Myocyte (in vitro differentiated cells): Measurements from ENCODE around the gene ANKS1B. TPM values are rescaled to one million over a fixed set of nuclear protein-coding genes. Genes with fewer than 3 reads are reported as not detected.

Source experiments
- DNase-seq: peaks from one replicate; pipeline ENCODE4 v3.0.0-alpha.2; 2012; ENCODE audit warnings: low read depth
- total RNA-seq: library from RNA; depleted of rRNA; stranded (reverse); fragments of >200 nt; gene quantifications from 2 replicates; pipeline ENCODE4 v1.2.3, GENCODE V29; 2014

Gene ANKS1B
- total RNA-seq, 1 donor from 2014 or later, result 1.5 TPM

GRCh38 chr12:99092100-99092851 is 892.5 kb downstream of the ANKS1B start:
- no peak for DNase-seq

DNA sequence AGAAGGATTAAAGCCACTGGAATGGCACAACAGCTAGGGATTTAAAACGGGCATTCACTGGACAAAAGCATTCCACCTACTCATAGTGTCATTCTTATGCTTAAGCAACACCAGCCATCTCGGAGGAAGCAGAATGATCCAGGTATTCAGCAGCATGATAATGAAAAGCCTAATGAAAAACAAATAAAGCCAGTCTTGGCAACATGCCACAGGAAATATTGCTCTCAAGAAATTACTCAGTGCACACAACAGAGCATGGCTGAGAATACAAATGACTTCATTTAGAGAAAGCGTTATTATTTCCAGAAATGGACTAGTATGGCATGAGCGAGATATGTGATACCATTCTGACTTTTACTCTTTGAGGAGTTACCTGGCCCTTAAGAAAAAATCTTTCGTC is 897.5 kb downstream of the ANKS1B start:
- DNase-seq, result peak; percentile 6

DNA sequence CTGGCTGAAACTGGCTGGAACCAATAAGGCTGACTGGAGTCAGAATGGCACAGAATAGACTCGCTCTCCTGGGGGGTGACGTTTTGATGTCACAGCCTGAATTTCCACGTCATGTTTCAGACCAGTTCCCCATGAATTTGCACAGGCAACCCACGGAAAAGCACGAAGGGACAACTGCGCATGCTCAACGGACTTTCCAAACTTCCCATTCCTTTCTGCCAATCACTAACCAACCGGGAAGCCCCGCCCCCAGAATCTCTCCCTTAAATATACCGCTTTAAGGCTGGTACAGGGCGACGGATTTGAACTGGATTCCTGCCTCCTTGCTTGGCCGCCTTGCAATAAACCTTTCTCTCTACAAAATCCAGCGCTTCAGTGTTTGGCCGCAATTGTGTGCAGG is 904.9 kb downstream of the ANKS1B start:
- DNase-seq, result no peak

GRCh38 chr12:99068993-99069747 is 915.6 kb downstream of the ANKS1B start:
- DNase-seq, result no peak

DNA sequence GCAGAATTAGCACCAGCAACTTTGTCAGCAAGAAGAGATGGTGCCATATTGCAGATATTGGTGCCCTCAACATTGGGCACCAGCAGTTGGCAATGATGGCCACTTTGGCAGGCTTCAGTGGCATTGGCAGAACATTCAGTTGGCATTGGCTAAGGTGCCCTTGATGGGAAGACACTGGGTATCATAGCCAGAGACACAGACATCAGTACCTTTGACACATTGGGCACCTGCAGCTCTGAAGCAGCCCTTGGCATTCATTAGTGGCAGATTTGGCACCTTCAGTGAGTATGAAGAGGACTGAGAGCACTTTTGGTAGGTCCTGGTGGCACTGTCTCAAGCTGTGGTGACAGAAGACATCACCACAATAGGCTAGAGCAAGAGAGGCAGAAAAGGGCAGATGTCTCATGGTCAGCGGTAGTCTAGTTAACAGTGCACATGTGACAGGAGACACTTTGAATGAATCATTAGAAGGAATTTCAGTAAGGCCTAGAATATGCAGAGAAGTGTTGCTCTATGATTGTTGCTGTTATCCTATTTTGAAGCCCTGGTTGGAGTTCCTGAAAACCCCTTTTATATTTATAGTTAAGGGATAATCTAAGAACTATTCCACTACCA is 917.5 kb downstream of the ANKS1B start:
- DNase-seq, result no peak

DNA sequence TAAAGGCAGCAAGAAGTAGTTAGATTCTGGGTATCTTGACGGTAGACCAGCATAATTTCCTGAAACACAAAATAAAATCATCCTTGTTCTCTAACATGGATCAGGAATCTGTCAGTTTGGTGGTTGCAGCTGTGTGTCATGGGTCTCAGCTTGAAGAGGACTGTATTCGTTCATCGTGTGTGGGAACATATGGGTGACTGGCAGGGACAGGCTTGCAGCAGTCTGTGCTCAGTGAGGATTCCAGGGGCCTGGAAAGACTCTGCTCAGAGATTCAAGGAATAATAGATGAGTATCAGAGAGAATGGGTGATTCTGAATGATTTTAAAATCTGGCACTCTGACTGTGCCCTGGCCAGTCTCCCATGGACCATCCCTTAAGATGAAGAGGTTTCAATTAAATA is 918.0 kb downstream of the ANKS1B start:
- DNase-seq, result no peak

- DNase-seq, result no peak
Observed at GRCh38 chr12:99063182-99063581, 921.6 kb downstream of the ANKS1B start.

- peak; percentile 51 for DNase-seq
Observed at GRCh38 chr12:99059824-99060511, 924.8 kb downstream of the ANKS1B start.

DNA sequence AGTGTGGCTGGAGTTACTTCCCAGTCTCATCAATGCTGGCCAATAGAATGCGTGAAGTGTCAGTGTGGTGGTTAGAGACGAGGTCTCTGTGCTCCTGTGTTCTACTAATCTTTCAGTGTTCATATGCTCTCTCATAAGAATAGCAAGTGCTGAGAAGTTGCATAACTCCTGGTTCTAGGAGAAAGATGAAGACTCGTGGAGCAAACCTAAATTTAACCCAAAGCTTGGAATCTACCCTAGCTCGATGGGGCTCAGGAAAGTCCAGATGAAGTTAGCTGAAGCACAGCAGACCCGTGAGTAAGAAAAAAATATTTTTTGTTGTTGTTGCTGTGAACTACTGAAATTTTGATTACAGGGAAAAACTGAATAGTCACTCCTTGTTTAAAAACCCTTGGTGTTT is 927.1 kb downstream of the ANKS1B start:
- DNase-seq, result no peak

- DNase-seq, result no peak
Observed at GRCh38 chr12:99056186-99056585, 928.5 kb downstream of the ANKS1B start.

DNA sequence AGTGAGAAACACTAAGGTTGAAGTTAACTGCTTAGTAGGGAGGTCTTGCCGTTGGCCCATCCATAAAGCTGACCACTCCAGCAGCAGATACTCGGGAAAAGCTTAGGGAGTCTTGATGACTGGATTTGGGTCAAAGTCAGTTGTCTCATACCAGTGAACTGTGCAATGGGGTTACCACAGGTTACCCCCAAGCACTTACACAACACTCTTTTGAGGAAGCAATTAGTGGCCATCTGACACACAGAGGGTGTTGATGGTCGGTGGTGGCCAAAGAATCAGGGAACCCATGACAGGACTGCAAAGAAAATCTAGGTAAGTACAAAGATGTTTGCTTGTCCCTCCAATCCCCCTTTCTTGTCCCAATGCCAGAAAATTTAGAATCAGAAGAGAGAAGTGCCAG is 929.4 kb downstream of the ANKS1B start:
- no peak for DNase-seq

DNA sequence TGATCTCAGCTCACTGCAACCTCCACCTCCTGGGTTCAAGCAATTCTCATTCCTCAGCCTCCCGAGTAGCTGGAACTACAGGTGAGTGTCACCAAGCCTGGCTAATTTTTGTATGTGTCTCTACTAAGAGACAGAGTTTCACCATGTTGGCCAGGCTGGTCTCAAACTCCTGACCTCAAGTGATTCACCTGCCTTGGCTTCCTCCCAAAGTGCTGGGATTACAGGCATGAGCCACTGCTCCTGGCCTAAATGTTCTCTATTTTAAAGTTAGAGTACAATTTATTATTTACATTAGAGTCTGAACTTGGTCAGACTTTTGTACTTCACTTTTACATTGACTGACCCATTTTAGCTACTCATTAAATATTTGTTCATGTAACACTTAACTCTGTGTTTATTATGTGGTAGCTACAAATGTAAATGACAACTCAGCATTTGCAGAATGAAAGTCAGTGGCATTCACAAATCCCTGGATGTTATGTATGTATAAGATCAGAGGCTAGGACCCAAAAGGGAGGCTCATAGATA is 930.1 kb downstream of the ANKS1B start:
- DNase-seq, result no peak

GRCh38 chr12:99053616-99054362 is 930.9 kb downstream of the ANKS1B start:
- no peak for DNase-seq

- no peak for DNase-seq
Observed at GRCh38 chr12:99049774-99050173, 935.0 kb downstream of the ANKS1B start.

GRCh38 chr12:99045158-99045557 is 939.6 kb downstream of the ANKS1B start:
- no peak for DNase-seq

- peak; percentile 72 for DNase-seq
Observed at GRCh38 chr12:99043319-99043914, 941.3 kb downstream of the ANKS1B start.

GRCh38 chr12:99042226-99042625 is 942.5 kb downstream of the ANKS1B start:
- no peak for DNase-seq

DNA sequence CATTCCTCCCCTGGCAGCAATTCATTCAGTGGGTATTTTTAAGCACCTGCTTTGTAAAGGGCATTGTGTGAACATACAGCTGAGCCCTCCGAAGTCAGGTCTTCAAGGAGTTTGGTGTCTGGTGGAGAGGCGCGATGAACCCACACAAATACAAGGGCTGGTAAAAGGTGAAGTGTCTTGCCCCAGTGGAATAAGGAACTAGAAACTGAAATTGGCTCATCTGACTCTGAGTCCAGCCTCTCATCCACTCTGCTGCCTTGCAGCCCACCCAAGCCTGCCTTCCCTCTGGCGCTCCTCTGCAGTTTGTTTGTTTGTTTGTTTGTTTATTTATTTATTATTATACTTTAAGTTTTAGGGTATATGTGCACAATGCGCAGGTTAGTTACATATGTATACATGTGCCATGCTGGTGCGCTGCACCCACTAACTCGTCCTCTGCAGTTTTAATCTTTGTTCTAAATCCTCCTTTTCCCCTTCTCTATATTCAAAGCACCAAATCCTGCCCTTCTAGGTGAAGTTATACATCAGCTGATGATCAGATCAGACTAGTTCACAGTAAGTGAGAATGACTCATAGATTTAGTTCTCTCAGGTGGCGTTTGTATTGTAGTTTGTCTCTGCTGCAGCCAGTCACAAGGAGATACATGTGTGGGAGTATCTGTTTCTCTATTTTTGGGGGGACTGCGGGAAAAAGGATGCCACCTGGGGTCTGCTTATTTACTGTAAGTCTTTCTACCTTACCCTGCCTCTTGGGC is 945.2 kb downstream of the ANKS1B start:
- no peak for DNase-seq

DNA sequence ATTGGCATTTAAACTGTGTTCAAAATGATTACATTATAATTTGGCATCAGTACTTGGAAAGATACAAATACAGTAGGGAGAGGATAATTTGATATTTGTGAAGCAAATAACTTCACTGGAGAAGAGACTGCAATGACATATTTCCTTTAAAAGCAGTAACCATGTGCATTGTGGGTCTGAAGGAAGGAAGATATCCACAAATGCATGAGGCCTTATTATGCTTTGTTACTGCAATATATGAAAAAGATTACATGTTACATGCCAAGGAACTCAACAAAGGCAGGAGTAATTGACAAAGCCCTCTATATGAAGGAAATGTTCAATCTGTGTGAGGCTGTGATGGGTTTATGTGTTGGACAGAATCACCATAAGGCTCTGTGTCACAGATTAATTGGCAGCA is 948.2 kb downstream of the ANKS1B start:
- DNase-seq, result no peak

GRCh38 chr12:99035803-99036202 is 948.9 kb downstream of the ANKS1B start:
- DNase-seq, result no peak
